IMR-90 (cell line): ENCODE data around the gene SLC5A11.

ENCODE experiments used
- BHLHE40 ChIP-seq: fragments of 150-350 bp; IDR thresholded peaks from 2 replicates; pipeline ENCODE4 v1.6.1; 2016; ENCODE audit warnings: mild to moderate bottlenecking, low read depth, low read length
- FOS ChIP-seq: fragments of 150-350 bp; IDR thresholded peaks from 2 replicates; pipeline ENCODE4 v1.6.1; 2016; ENCODE audit warnings: low read depth, low read length
- MXI1 ChIP-seq: IDR thresholded peaks from 2 replicates; pipeline ENCODE4 v1.6.1; 2012; ENCODE audit warnings: low read depth, mild to moderate bottlenecking, low read length, moderate library complexity, borderline replicate concordance
- POLR2A ChIP-seq: IDR thresholded peaks from 2 replicates; pipeline ENCODE4 v1.6.1; 2012; ENCODE audit warnings: mild to moderate bottlenecking, low read depth, low read length
- RAD21 ChIP-seq: IDR thresholded peaks from 2 replicates; pipeline ENCODE4 v1.6.1; 2012; ENCODE audit warnings: low read length, improper control_type of control experiment
- RCOR1 ChIP-seq: IDR thresholded peaks from 2 replicates; pipeline ENCODE4 v1.6.1; 2012; ENCODE audit warnings: mild to moderate bottlenecking, low read length, improper control_type of control experiment; ENCODE audit not compliant: insufficient replicate concordance
- TF ChIP-seq, protein P1 (sequence below): conservative IDR thresholded peaks from 2 replicates; pipeline ENCODE4 v1.5.1; 2012; ENCODE audit warnings: mild to moderate bottlenecking, low read depth, low read length, improper control_type of control experiment
- TF ChIP-seq, protein P2 (sequence below): fragments of 150-350 bp; IDR thresholded peaks from 2 replicates; pipeline ENCODE4 v1.6.1; 2017; ENCODE audit warnings: mild to moderate bottlenecking, antibody characterized with exemption, low read length, low read depth

DNA sequence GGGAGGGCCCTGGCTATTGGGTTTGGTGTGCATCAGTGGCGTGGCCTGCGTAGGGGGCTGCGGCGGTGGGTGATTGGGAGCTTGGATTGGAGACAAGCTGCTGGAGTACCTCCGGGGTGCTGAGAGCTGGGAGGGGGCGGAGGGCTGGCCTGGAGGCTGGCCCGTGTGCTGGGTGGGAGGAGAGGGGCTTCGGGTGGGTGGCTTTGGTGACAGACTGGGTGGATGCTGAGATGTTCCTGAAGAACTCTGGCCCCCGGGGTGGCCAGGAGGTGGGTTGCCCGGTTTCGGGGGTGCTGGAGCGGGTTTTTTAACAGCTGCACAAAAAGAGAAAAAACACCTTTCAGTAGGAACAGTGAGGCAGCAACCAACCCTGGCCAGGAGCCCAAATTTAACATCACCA, 85.3 kb downstream of the SLC5A11 start:
- TF ChIP-seq, protein P1, sequence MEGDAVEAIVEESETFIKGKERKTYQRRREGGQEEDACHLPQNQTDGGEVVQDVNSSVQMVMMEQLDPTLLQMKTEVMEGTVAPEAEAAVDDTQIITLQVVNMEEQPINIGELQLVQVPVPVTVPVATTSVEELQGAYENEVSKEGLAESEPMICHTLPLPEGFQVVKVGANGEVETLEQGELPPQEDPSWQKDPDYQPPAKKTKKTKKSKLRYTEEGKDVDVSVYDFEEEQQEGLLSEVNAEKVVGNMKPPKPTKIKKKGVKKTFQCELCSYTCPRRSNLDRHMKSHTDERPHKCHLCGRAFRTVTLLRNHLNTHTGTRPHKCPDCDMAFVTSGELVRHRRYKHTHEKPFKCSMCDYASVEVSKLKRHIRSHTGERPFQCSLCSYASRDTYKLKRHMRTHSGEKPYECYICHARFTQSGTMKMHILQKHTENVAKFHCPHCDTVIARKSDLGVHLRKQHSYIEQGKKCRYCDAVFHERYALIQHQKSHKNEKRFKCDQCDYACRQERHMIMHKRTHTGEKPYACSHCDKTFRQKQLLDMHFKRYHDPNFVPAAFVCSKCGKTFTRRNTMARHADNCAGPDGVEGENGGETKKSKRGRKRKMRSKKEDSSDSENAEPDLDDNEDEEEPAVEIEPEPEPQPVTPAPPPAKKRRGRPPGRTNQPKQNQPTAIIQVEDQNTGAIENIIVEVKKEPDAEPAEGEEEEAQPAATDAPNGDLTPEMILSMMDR: no peak
- TF ChIP-seq POLR2A: no peak
- TF ChIP-seq, protein P2, sequence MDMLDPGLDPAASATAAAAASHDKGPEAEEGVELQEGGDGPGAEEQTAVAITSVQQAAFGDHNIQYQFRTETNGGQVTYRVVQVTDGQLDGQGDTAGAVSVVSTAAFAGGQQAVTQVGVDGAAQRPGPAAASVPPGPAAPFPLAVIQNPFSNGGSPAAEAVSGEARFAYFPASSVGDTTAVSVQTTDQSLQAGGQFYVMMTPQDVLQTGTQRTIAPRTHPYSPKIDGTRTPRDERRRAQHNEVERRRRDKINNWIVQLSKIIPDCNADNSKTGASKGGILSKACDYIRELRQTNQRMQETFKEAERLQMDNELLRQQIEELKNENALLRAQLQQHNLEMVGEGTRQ: no peak
- TF ChIP-seq BHLHE40: no peak
- TF ChIP-seq RCOR1: no peak
- no peak for TF ChIP-seq MXI1
- no peak for TF ChIP-seq FOS
- TF ChIP-seq RAD21: no peak
